PFSK-1 (cell line): ENCODE measurements around the gene TTBK2.

Experiments used
- FOXP2 ChIP-seq: optimal IDR thresholded peaks from 2 replicates; pipeline ENCODE3; 2011; ENCODE audit warnings: borderline replicate concordance, control low read depth, inconsistent platforms; ENCODE audit not compliant: insufficient read depth; ENCODE audit errors: extremely low read length, extremely low read depth
- POLR2AphosphoS5 ChIP-seq: IDR thresholded peaks from 2 replicates; pipeline ENCODE4 v1.6.1; 2012; ENCODE audit warnings: low read depth, mild to moderate bottlenecking, control low read depth, low read length, moderate library complexity
- REST ChIP-seq, 2 experiments: IDR thresholded peaks; 2 replicates each; pipeline versions ENCODE4 v1.6.1 to v1.8.0; 2011 to 2012; ENCODE audit warnings: low read depth in 2 of 2, low read length in 2 of 2, control low read depth in 1 of 2, inconsistent platforms in 1 of 2, mild to moderate bottlenecking in 1 of 2, moderate library complexity in 1 of 2; ENCODE audit not compliant: insufficient read depth in 1 of 2
- SIN3A ChIP-seq: IDR thresholded peaks from 2 replicates; pipeline ENCODE4 v1.6.1; 2012; ENCODE audit warnings: mild to moderate bottlenecking, low read length, moderate library complexity, borderline replicate concordance; ENCODE audit not compliant: insufficient read depth
- TAF1 ChIP-seq: IDR thresholded peaks from 2 replicates; pipeline ENCODE4 v1.6.1; 2012; ENCODE audit warnings: low read length, control low read depth, borderline replicate concordance; ENCODE audit not compliant: insufficient read depth

Gene TTBK2

DNA sequence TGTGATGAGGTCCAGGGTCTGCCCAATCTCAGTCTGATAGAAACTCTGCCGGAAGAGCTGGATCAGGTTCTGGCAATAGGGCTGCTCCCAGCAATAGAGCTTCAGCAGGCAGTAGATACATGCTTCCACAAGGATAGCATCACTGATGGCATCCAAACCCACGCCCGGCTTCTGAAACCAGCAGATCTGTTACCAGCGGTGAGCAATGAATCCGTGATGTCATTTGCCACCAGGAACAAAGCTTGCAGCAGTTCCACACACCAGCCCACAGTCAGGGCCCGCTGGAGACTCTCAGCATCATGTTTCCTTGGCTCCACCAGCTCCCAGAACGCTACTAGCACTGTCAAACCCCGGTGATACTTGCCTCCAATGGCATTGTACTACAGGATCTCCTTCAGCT, 19.3 kb upstream of the TTBK2 start:
- TF ChIP-seq REST (IDR thresholded peaks at IDR 0.05; ENCODE audit: insufficient read depth in 1 of 2, low read depth in 2 of 2, low read length in 2 of 2) (no peak), FOXP2 (no peak), SIN3A (no peak), TAF1 (no peak), POLR2AphosphoS5 (no peak)

GRCh38 chr15:42937143-42937542, 16.6 kb upstream of the TTBK2 start:
- TF ChIP-seq REST (IDR thresholded peaks at IDR 0.05; ENCODE audit: insufficient read depth in 1 of 2, low read depth in 2 of 2, low read length in 2 of 2) (no peak), TAF1 (no peak), POLR2AphosphoS5 (no peak), SIN3A (no peak), FOXP2 (no peak)

DNA sequence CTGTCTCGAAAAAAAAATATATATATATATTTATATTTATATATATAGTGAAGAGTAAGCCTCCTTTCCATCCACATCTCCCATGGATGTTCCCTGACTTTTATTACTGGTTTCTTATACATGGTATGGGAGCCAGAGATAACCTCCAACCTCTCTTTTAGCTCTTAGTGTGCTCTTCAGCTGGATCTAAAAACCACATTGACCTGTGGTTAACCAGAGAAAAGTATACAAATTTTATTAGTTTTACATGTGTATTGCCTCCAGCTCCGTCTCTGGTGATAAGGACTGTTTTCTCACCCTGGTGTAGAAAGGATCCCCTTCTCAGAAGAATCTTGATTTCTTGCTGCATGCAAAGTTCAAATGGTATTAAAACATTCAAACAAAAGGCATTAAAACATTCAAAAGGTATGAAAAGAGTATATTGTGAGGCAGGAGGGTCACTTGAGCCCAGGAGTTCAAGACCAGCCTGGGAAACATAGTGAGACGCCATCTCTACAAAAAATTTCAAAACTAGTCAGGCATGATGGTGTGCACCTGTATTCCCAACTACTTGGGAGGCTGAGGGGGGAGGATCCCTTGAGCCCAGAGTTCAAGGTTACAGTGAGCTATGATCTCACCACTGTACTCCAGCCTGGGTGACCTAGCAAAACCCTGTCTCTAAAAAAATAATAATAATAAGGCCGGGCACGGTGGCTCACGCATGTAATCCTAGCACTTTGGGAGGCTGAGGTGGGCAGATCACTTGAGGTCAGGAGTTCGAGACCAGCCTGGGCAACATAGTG, 13.5 kb upstream of the TTBK2 start:
- TF ChIP-seq REST (IDR thresholded peaks at IDR 0.05; ENCODE audit: insufficient read depth in 1 of 2, low read depth in 2 of 2, low read length in 2 of 2) = no peak
- TF ChIP-seq FOXP2 = no peak
- TF ChIP-seq SIN3A = no peak
- no peak for TF ChIP-seq POLR2AphosphoS5
- TF ChIP-seq TAF1 = no peak

GRCh38 chr15:42932833-42933515, 12.4 kb upstream of the TTBK2 start:
- TF ChIP-seq FOXP2 (no peak), REST (IDR thresholded peaks at IDR 0.05; ENCODE audit: insufficient read depth in 1 of 2, low read depth in 2 of 2, low read length in 2 of 2) (no peak), POLR2AphosphoS5 (no peak), SIN3A (no peak), TAF1 (no peak)
